GM12878 (cell line): Measurements from ENCODE around the gene XYLB. TPM values are rescaled to one million over a fixed set of nuclear protein-coding genes. Genes with fewer than 3 reads are reported as not detected.

Experiments
- ATAC-seq: fragments of 200-7000 bp; cut with Tn5 transposase; 3 replicates; pipeline ENCODE4 v1.9.1; 2020; ENCODE audit warnings: mild to moderate bottlenecking, moderate library complexity
- BruUV-seq: library from RNA; stranded (reverse); fragments of 400-500 nt; replicated peaks from 2 replicates; lab custom pipeline; 2021; lab: Mats Ljungman, UMichigan
- CTCF ChIA-PET: fragments of 300-600 bp; sonication (Branson Sonifier 250); formaldehyde crosslinking; extraction: SDS; loops from one replicate; lab custom pipeline; 2021; ENCODE audit warnings: inconsistent platforms; lab: Yijun Ruan, JAX
- POLR2A ChIA-PET: fragments of 350-600 bp; formaldehyde crosslinking; extraction: SDS; loops from one replicate; lab custom pipeline; 2021; ENCODE audit warnings: inconsistent platforms; lab: Charles Lee
- RAD21 ChIA-PET: fragments of 300-600 bp; sonication (Branson Sonifier 250); formaldehyde crosslinking; loops from one replicate; lab custom pipeline; 2023; ENCODE audit warnings: antibody characterized with exemption; ENCODE audit not compliant: unreplicated experiment; lab: Charles Lee
- SMC1A ChIA-PET: fragments of 300-600 bp; sonication (Branson Sonifier 250); formaldehyde crosslinking; loops from one replicate; lab custom pipeline; 2023; ENCODE audit not compliant: unreplicated experiment, uncharacterized antibody; lab: Charles Lee
- DNase-seq: peaks from one replicate; pipeline ENCODE4 v3.0.0-alpha.2; 2011; ENCODE audit warnings: low read depth, low spot score
- FAIRE-seq: peaks from 3 replicates; lab custom pipeline; 2011; peaks lifted over from hg19 to GRCh38; lab: Jason Lieb, UNC
- H2AFZ ChIP-seq: 2 replicates; pipeline ENCODE4 v1.6.0; 2011; ENCODE audit warnings: low read depth, low read length, control low read depth; ENCODE audit not compliant: control insufficient read depth
- H3K27ac ChIP-seq: 2 replicates; pipeline ENCODE4 v1.5.1; 2011; ENCODE audit warnings: control low read depth; ENCODE audit not compliant: control insufficient read depth, insufficient read depth
- H3K27me3 ChIP-seq, 2 experiments: replicated peaks in 1 of 2; 2 replicates each; pipeline versions ENCODE4 v1.6.0 to v1.6.1; 2011; ENCODE audit warnings: low read length in 1 of 2; ENCODE audit not compliant: control insufficient read depth in 2 of 2, insufficient read depth in 2 of 2
- H3K36me3 ChIP-seq, 2 experiments: 2 replicates each; pipeline ENCODE4 v1.5.1; 2011; ENCODE audit warnings: low read length in 1 of 2; ENCODE audit not compliant: control insufficient read depth in 2 of 2, insufficient read depth in 2 of 2
- H3K4me1 ChIP-seq: 2 replicates; pipeline ENCODE4 v1.6.1; 2011; ENCODE audit warnings: mild to moderate bottlenecking, low read length, moderate library complexity, mixed read lengths; ENCODE audit not compliant: control insufficient read depth, insufficient read depth
- H3K4me2 ChIP-seq: 2 replicates; pipeline ENCODE4 v1.6.0; 2011; ENCODE audit warnings: control low read depth; ENCODE audit not compliant: control insufficient read depth, insufficient read depth
- H3K4me3 ChIP-seq: fragments of 200-600 bp; sonication (generic); 2 replicates; pipeline ENCODE4 v1.5.1; 2016
- H3K79me2 ChIP-seq: 2 replicates; pipeline ENCODE4 v1.6.0; 2011; ENCODE audit warnings: low read length; ENCODE audit not compliant: control insufficient read depth, insufficient read depth
- H3K9ac ChIP-seq: 2 replicates; pipeline ENCODE4 v1.8.0; 2011; ENCODE audit warnings: low read length, control low read depth, mixed read lengths; ENCODE audit not compliant: control insufficient read depth, insufficient read depth
- H3K9me3 ChIP-seq: replicated peaks from 3 replicates; pipeline ENCODE4 v1.5.1; 2011; ENCODE audit warnings: mild to moderate bottlenecking, low read length; ENCODE audit not compliant: control insufficient read depth, insufficient read depth
- H4K20me1 ChIP-seq: 2 replicates; pipeline ENCODE4 v1.6.0; 2011; ENCODE audit not compliant: control insufficient read depth, insufficient read depth
- ATF2 ChIP-seq: IDR thresholded peaks from 2 replicates; pipeline ENCODE4 v1.6.1; 2012; ENCODE audit warnings: low read length, inconsistent platforms
- CEBPB ChIP-seq, 2 experiments: fragments of 150-350 bp in 1 of 2; IDR thresholded peaks; 2 replicates each; pipeline ENCODE4 v1.6.1; 2012 to 2014; ENCODE audit warnings: low read depth in 2 of 2, low read length in 2 of 2, borderline replicate concordance in 1 of 2, inconsistent platforms in 1 of 2
- FOXM1 ChIP-seq: IDR thresholded peaks from 2 replicates; pipeline ENCODE4 v1.6.1; 2012; ENCODE audit warnings: low read depth, mild to moderate bottlenecking, inconsistent platforms, low read length, moderate library complexity
- HCFC1 ChIP-seq: fragments of 150-350 bp; IDR thresholded peaks from 2 replicates; pipeline ENCODE4 v1.6.1; 2014; ENCODE audit warnings: low read length
- IKZF2 ChIP-seq, 2 experiments: fragments of 450-650 bp; IDR thresholded peaks; 2 replicates each; pipeline ENCODE4 v1.6.1; 2017; ENCODE audit warnings: mild to moderate bottlenecking in 2 of 2, moderate library complexity in 2 of 2
- JUND ChIP-seq: IDR thresholded peaks from 2 replicates; pipeline ENCODE4 v1.6.1; 2012; ENCODE audit warnings: low read depth, mild to moderate bottlenecking, low read length, improper control_type of control experiment, moderate library complexity
- LARP7 ChIP-seq: fragments of 450-650 bp; IDR thresholded peaks from 2 replicates; pipeline ENCODE4 v1.6.1; 2017; ENCODE audit warnings: mild to moderate bottlenecking
- MLLT1 ChIP-seq: fragments of 450-650 bp; IDR thresholded peaks from 2 replicates; pipeline ENCODE4 v1.6.1; 2016; ENCODE audit warnings: mild to moderate bottlenecking
- RBBP5 ChIP-seq: fragments of 200-600 bp; sonication (generic); conservative IDR thresholded peaks from 2 replicates; pipeline ENCODE4 v1.6.1; 2016
- WGBS: methylation state at CpG from one replicate; pipeline ENCODE4 v1.1.6; 2016; ENCODE audit warnings: low lambda C conversion rate; ENCODE audit not compliant: insufficient replicate concordance, insufficient coverage; ENCODE audit errors: missing lambda C conversion rate; 5-methylcytosine and 5-hydroxymethylcytosine counted together
- in situ Hi-C: fragments of 300-500 bp; cut with MboI; formaldehyde crosslinking; loops from 9 replicates; pipeline ENCODE4 v1.14.3; 2018; ENCODE audit warnings: mixed read lengths
- intact Hi-C: fragments of 100-400 bp; cut with micrococcal nuclease; formaldehyde crosslinking; loops from one replicate; pipeline ENCODE4 v1.14.2; 2022; ENCODE audit not compliant: unreplicated experiment
- polyA plus RNA-seq, 11 experiments: library from polyadenylated mRNA; depleted of rRNA in 4 of 11; unstranded in 6 of 11; stranded (reverse) in 5 of 11; fragments of >200 nt; fragmentation: Nextera tagmentation in 4 of 11; fragmentation: Illumina TruSeq in 1 of 11; extraction: Ambion mirVana in 4 of 11; extraction: Trizol in 1 of 11; gene quantifications; 1 replicate in 1 of 11; 2 replicates in 10 of 11; pipeline versions ENCODE4 v1.2.1 to v1.2.3, GENCODE V29; 2011 to 2016; ENCODE audit warnings: inconsistent platforms in 2 of 11, missing spikeins in 2 of 11, low read depth in 1 of 11
- total RNA-seq, 4 experiments: library from RNA; depleted of rRNA in 3 of 4; stranded (reverse); fragments of >200 nt in 3 of 4; fragmentation: Illumina TruSeq in 1 of 4; extraction: Trizol in 1 of 4; gene quantifications; 2 replicates each; pipeline versions ENCODE4 v1.2.1 to v1.2.3, GENCODE V29; 2013 to 2021
- TF ChIP-seq, protein P1 (sequence below): IDR thresholded peaks from 2 replicates; pipeline ENCODE4 v1.6.1; 2012; ENCODE audit warnings: low read depth, low read length, improper control_type of control experiment

The XYLB gene
- total and polyA plus RNA-seq, 10 of the 15 experiments (the other 5 are each of a cell fraction or from before 2014, with no cell fraction given) = 0.60 to 6.1 (median 3.5) TPM

DNA sequence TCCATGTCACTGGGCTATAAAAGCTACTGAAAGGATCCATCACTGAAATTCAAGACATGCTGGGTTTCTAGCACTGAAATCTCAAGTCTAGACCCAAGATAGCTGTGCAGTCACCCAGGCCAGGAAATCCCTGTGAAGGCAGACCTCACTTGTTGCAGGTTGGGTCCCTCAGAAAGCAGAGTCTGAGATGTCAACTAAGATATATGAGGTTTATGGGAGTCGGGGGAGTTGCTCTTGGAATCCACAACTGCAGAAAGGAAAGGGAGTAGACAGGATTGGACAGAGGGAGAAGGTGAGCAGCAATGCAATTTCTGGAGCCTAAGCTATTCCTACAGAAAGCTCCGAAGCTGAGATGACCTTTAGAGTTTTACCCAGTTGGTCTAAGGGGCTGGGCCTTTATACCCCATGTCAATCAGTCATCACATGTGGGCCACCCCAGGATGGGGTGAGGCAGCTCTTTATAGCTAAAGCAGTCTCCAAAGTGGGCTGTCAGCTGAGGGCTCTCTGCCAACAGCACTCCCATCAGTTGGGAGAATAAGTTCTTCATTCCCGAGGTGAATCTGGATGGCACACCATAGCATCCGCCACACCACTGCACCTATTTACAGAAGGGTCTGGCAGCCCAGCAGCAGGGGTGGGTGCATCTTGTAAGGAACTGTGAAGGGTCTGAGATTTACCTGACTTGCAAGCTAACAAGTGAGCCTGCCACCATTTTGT, 54.8 kb downstream of the XYLB start:
- FAIRE-seq (no peak), ATAC-seq (no peak), DNase-seq (no peak)
- SMC1A ChIA-PET = interaction anchor here (1.6 kb wide), 1 partner anchor 55 kb away, joined by 4 read pairs; the partner anchor contains the start of gene XYLB
- BruUV-seq = no TSS peak
- no peak overlapping the region for H3K9ac ChIP-seq
- intact Hi-C loops (no loop called here), in situ Hi-C loops (no loop called here)
- H2AFZ ChIP-seq = no peak overlapping the region
- H3K27ac ChIP-seq = no peak overlapping the region
- RAD21 ChIA-PET = no interaction called here
- no peaks in the 10 kb centered on the region for H4K20me1 ChIP-seq
- H3K4me3 ChIP-seq = no peak overlapping the region
- peaks cover 0 to 9% of the 10 kb centered on the region in 2 experiments; a peak in 3 of 4 replicates for H3K36me3 ChIP-seq
- CTCF ChIA-PET = no interaction called here
- no peaks in the 10 kb centered on the region for H3K27me3 ChIP-seq
- no peak for TF ChIP-seq RBBP5
- no peak for TF ChIP-seq ATF2
- no peaks in the 10 kb centered on the region for H3K4me1 ChIP-seq
- no peak overlapping the region for H3K4me2 ChIP-seq
- POLR2A ChIA-PET = no interaction called here
- H3K79me2 ChIP-seq = no peaks in the 10 kb centered on the region
- 72% methylated on average over 4 of the region's 4 CpGs for WGBS
- no peaks in the 10 kb centered on the region; the same call in 2 of the 3 replicates for H3K9me3 ChIP-seq

DNA sequence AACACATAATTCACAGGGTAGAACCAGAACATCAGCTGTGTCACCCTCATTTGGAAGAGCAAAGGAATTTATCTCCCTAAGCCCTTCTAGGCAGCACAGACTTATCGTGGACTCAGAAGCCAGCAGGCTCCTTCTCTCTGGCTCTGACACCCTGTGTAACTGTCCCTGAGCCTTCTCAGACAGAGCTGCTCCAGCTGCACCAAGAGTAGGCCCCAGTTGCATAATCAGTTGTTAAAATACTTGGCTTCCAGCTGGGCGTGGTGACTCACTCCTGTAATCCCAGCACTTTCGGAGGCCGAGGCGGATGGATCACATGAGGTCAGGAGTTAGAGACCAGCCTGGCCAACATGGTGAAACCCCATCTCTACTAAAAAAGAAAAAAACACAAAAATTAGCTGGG, 57.7 kb downstream of the XYLB start:
- intact Hi-C loops = no loop called here
- H2AFZ ChIP-seq = no peak overlapping the region
- RAD21 ChIA-PET = no interaction called here
- DNase-seq (no peak), ATAC-seq (no peak), FAIRE-seq (no peak)
- H3K4me3 ChIP-seq = no peak overlapping the region
- peaks cover 0 to 9% of the 10 kb centered on the region in 2 experiments; a peak in 3 of 4 replicates for H3K36me3 ChIP-seq
- SMC1A ChIA-PET = no interaction called here
- H3K9me3 ChIP-seq = no peaks in the 10 kb centered on the region; the same call in 2 of the 3 replicates
- no peak overlapping the region for H3K9ac ChIP-seq
- no peaks in the 10 kb centered on the region for H3K4me1 ChIP-seq
- H3K4me2 ChIP-seq = no peak overlapping the region
- H4K20me1 ChIP-seq = no peaks in the 10 kb centered on the region
- no TSS peak for BruUV-seq
- H3K27me3 ChIP-seq = no peaks in the 10 kb centered on the region
- H3K27ac ChIP-seq = no peak overlapping the region
- CTCF ChIA-PET = no interaction called here
- 86% methylated on average over 5 of the region's 5 CpGs for WGBS
- POLR2A ChIA-PET = interaction anchor here (1.0 kb wide), 1 partner anchor 49 kb away, joined by 4 read pairs; no protein-coding TSS in a partner anchor
- in situ Hi-C loops = no loop called here
- H3K79me2 ChIP-seq = no peaks in the 10 kb centered on the region
- no peak for TF ChIP-seq LARP7
- no peak for TF ChIP-seq MLLT1
- TF ChIP-seq FOXM1 = no peak
- TF ChIP-seq CEBPB (IDR thresholded peaks at IDR 0.05; ENCODE audit: borderline replicate concordance in 1 of 2, low read depth in 2 of 2, low read length in 2 of 2) = no peak
- no peak for TF ChIP-seq HCFC1
- TF ChIP-seq ATF2 = no peak
- TF ChIP-seq JUND = no peak
- TF ChIP-seq IKZF2 (IDR thresholded peaks at IDR 0.05) = no peak
- TF ChIP-seq, protein P1, sequence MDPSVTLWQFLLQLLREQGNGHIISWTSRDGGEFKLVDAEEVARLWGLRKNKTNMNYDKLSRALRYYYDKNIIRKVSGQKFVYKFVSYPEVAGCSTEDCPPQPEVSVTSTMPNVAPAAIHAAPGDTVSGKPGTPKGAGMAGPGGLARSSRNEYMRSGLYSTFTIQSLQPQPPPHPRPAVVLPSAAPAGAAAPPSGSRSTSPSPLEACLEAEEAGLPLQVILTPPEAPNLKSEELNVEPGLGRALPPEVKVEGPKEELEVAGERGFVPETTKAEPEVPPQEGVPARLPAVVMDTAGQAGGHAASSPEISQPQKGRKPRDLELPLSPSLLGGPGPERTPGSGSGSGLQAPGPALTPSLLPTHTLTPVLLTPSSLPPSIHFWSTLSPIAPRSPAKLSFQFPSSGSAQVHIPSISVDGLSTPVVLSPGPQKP = no peak
